HepG2 (cell line): ENCODE data around the gene RPL36AL. TPM values are rescaled to one million over a fixed set of nuclear protein-coding genes. Genes with fewer than 3 reads are reported as not detected.

ENCODE experiments used
- ARID4A ChIP-seq: sonication (generic); formaldehyde crosslinking; IDR thresholded peaks from 2 replicates; pipeline ENCODE4 v1.5.0; 2020; ENCODE audit warnings: mild to moderate bottlenecking, missing genetic modification reagents, borderline replicate concordance
- CREB1 ChIP-seq, 2 experiments: fragments of 450-650 bp in 1 of 2; IDR thresholded peaks; 2 replicates each; pipeline ENCODE4 v1.6.1; 2016 to 2017; ENCODE audit warnings: control low read depth in 1 of 2, mild to moderate bottlenecking in 1 of 2, missing compliant biosample characterization in 1 of 2, missing genetic modification characterization in 1 of 2
- FIP1L1 ChIP-seq: fragments of 200-400 bp; formaldehyde crosslinking; IDR thresholded peaks from 2 replicates; pipeline ENCODE4 v1.6.1; 2018; ENCODE audit warnings: low read depth, mild to moderate bottlenecking, low read length, moderate library complexity, borderline replicate concordance; ENCODE audit not compliant: insufficient read depth
- FOXO1 ChIP-seq: sonication (generic); formaldehyde crosslinking; IDR thresholded peaks from 2 replicates; pipeline ENCODE4 v1.4.0; 2020; ENCODE audit warnings: missing genetic modification reagents
- MAZ ChIP-seq, 2 experiments: sonication (generic) in 1 of 2; formaldehyde crosslinking in 1 of 2; IDR thresholded peaks; 2 replicates each; pipeline versions ENCODE4 v1.5.0 to v1.6.1; 2012 to 2020; ENCODE audit warnings: low read depth in 2 of 2, mild to moderate bottlenecking in 2 of 2, borderline replicate concordance in 1 of 2, improper control_type of control experiment in 1 of 2, low read length in 1 of 2, missing genetic modification reagents in 1 of 2, moderate library complexity in 1 of 2
- MXD1 ChIP-seq: sonication (generic); formaldehyde crosslinking; IDR thresholded peaks from 2 replicates; pipeline ENCODE4 v1.4.0; 2020; ENCODE audit warnings: mild to moderate bottlenecking, missing genetic modification reagents
- NR2F1 ChIP-seq, 2 experiments: fragments of 450-650 bp in 1 of 2; formaldehyde crosslinking in 1 of 2; IDR thresholded peaks; 2 replicates each; pipeline versions ENCODE4 v1.5.0 to v1.6.1; 2016 to 2020; ENCODE audit warnings: mild to moderate bottlenecking in 1 of 2, missing compliant biosample characterization in 1 of 2, missing genetic modification reagents in 1 of 2, moderate library complexity in 1 of 2
- POLR2A ChIP-seq, 2 experiments: IDR thresholded peaks; 2 replicates each; pipeline ENCODE4 v1.6.1; 2011; ENCODE audit warnings: low read depth in 2 of 2, low read length in 2 of 2, mild to moderate bottlenecking in 1 of 2, moderate library complexity in 1 of 2; ENCODE audit not compliant: insufficient read depth in 1 of 2
- SRSF1 ChIP-seq: fragments of 200-400 bp; formaldehyde crosslinking; optimal IDR thresholded peaks from 2 replicates; pipeline ENCODE3; 2017; ENCODE audit warnings: mild to moderate bottlenecking, low read depth, low read length, moderate library complexity
- TEF ChIP-seq: sonication (generic); formaldehyde crosslinking; IDR thresholded peaks from 2 replicates; pipeline ENCODE4 v1.5.0; 2020; ENCODE audit warnings: missing genetic modification reagents
- TFDP2 ChIP-seq: sonication (generic); formaldehyde crosslinking; IDR thresholded peaks from 2 replicates; pipeline ENCODE4 v1.4.0; 2020; ENCODE audit warnings: missing genetic modification reagents
- YY1 ChIP-seq: IDR thresholded peaks from 2 replicates; pipeline ENCODE4 v1.6.1; 2011; ENCODE audit warnings: low read length, low read depth, moderate library complexity, mild to moderate bottlenecking; ENCODE audit not compliant: insufficient read depth, insufficient replicate concordance
- ZFP91 ChIP-seq: sonication (generic); formaldehyde crosslinking; IDR thresholded peaks from 2 replicates; pipeline ENCODE4 v1.9.0; 2022; ENCODE audit warnings: missing genetic modification reagents, mild to moderate bottlenecking, borderline replicate concordance
- ZNF317 ChIP-seq: sonication (generic); formaldehyde crosslinking; IDR thresholded peaks from 2 replicates; pipeline ENCODE4 v1.5.0; 2020; ENCODE audit warnings: mild to moderate bottlenecking, missing genetic modification reagents
- ZNF331 ChIP-seq: sonication (generic); formaldehyde crosslinking; IDR thresholded peaks from 2 replicates; pipeline ENCODE4 v1.4.0; 2020; ENCODE audit warnings: missing genetic modification reagents
- ZNF552 ChIP-seq: sonication (generic); formaldehyde crosslinking; IDR thresholded peaks from 2 replicates; pipeline ENCODE4 v1.9.0; 2022; ENCODE audit warnings: missing genetic modification reagents, mild to moderate bottlenecking, borderline replicate concordance
- ZNF564 ChIP-seq: sonication (generic); formaldehyde crosslinking; IDR thresholded peaks from 2 replicates; pipeline ENCODE4 v1.8.1; 2023; ENCODE audit warnings: mild to moderate bottlenecking, missing genetic modification reagents
- ZNF777 ChIP-seq: sonication (generic); formaldehyde crosslinking; IDR thresholded peaks from 2 replicates; pipeline ENCODE4 v1.4.0; 2020; ENCODE audit warnings: missing genetic modification reagents
- ZNF790 ChIP-seq: sonication (generic); formaldehyde crosslinking; IDR thresholded peaks from 2 replicates; pipeline ENCODE4 v1.8.0; 2022; ENCODE audit warnings: missing genetic modification reagents, mild to moderate bottlenecking, borderline replicate concordance
- polyA plus RNA-seq, 8 experiments: library from polyadenylated mRNA; depleted of rRNA in 3 of 8; stranded (reverse) in 7 of 8; unstranded in 1 of 8; fragments of >200 nt; fragmentation: Illumina TruSeq in 4 of 8; extraction: Trizol in 4 of 8; gene quantifications; 2 replicates each; pipeline versions ENCODE4 v1.2.1 to v1.2.3, GENCODE V29; 2011 to 2016; ENCODE audit warnings: low read depth in 4 of 8, missing spikeins in 1 of 8, mixed read lengths in 1 of 8; ENCODE audit not compliant: insufficient read depth in 1 of 8
- total RNA-seq, 5 experiments: library from RNA; depleted of rRNA; stranded (reverse); fragments of >200 nt; fragmentation: Illumina TruSeq; extraction: Trizol; gene quantifications; 2 replicates each; pipeline ENCODE4 v1.2.3, GENCODE V29; 2016; ENCODE audit warnings: low read depth in 1 of 5

RPL36AL gene
- total and polyA plus RNA-seq, 2 of the 13 experiments (the other 11 are each of a cell fraction or from before 2014, with no cell fraction given) = 90.0 to 294 TPM

GRCh38 chr14:49634547-49635334, 14.3 kb upstream of the RPL36AL start, which contains the start of gene DNAAF2 (continued):
- TF ChIP-seq MXD1 (CRISPR knock-in tag) = peak; percentile 88; the same call in 1 of the 2 replicates
- peak; percentile 45 to 62; a peak in 3 of 4 replicates for TF ChIP-seq POLR2A (IDR thresholded peaks at IDR 0.05; ENCODE audit: insufficient read depth in 1 of 2, low read depth in 2 of 2, low read length in 2 of 2)
- peak; percentile 73; the same call in 1 of the 2 replicates for TF ChIP-seq CREB1 (IDR thresholded peaks at IDR 0.05)
- TF ChIP-seq CREB1 (CRISPR knock-in tag; IDR thresholded peaks at IDR 0.05) = no peak
- TF ChIP-seq ZNF564 = no peak
- TF ChIP-seq ZNF317 (CRISPR knock-in tag) = peak; percentile 62; the same call in 1 of the 2 replicates
- peak; percentile 86 for TF ChIP-seq ZNF790 (CRISPR knock-in tag)
- no peak for TF ChIP-seq FIP1L1
- no peak for TF ChIP-seq NR2F1 (CRISPR knock-in tag; IDR thresholded peaks at IDR 0.05)
- TF ChIP-seq ZNF331 = no peak
- peak; percentile 81 for TF ChIP-seq ARID4A (CRISPR knock-in tag)
- 0 out of 2 replicates have a peak, but pooled peaks have one; percentile 34 for TF ChIP-seq ZFP91 (CRISPR knock-in tag)
- TF ChIP-seq ZNF552 (CRISPR knock-in tag) = peak; percentile 55
- TF ChIP-seq ZNF777 (CRISPR knock-in tag) = peak; percentile 98
- TF ChIP-seq SRSF1 = peak; percentile 49
- no peak for TF ChIP-seq FOXO1 (CRISPR knock-in tag)
- no peak for TF ChIP-seq TFDP2 (CRISPR knock-in tag)
- TF ChIP-seq TEF (CRISPR knock-in tag) = no peak
- peak; percentile 10 for TF ChIP-seq YY1
- TF ChIP-seq MAZ (IDR thresholded peaks at IDR 0.05; ENCODE audit: borderline replicate concordance, low read depth, low read length) = 0 out of 2 replicates have a peak, but pooled peaks have one; percentile 24
- peak; percentile 9; the same call in 1 of the 2 replicates for TF ChIP-seq MAZ (CRISPR knock-in tag; IDR thresholded peaks at IDR 0.05; ENCODE audit: low read depth)
